ENCODE data around the gene PSD.

The PSD gene

GRCh38 chr10:102422545-102423129 is 4.1 kb upstream of the PSD start:
- ChIA-PET POLR2A (interaction anchor here (0.6 to 5.8 kb wide), 6 partner anchors 9 to 224 kb away, joined by 3 to 75 read pairs (median 12); partner anchors contain the start of genes C10orf95, CUEDC2 and NFKB2), CTCF (interaction anchor here (0.6 to 4.0 kb wide), 11 partner anchors 10 to 265 kb away, joined by 3 to 14 read pairs (median 4); partner anchors contain the start of gene CUEDC2)
- TF ChIP-seq L3MBTL2 (conservative IDR thresholded peaks at IDR 0.05) (peak; percentile 79), SUZ12 (IDR thresholded peaks at IDR 0.05) (no peak)
- peak; percentile 76 for DNase-seq (ENCODE audit: extremely low spot score)

- ChIA-PET POLR2A (interaction anchor here (0.7 to 5.8 kb wide), 7 partner anchors 10 to 40 kb away, joined by 3 to 75 read pairs (median 17); partner anchors contain the start of genes C10orf95, CUEDC2 and NFKB2), CTCF (interaction anchor here (0.6 to 4.0 kb wide), 7 partner anchors 10 to 264 kb away, joined by 3 to 14 read pairs (median 3); partner anchors contain the start of gene CUEDC2)
- TF ChIP-seq HDGF (IDR thresholded peaks at IDR 0.05; ENCODE audit: borderline replicate concordance) (no peak), TARDBP (IDR thresholded peaks at IDR 0.05) (no peak), FOXK2 (IDR thresholded peaks at IDR 0.05) (no peak), SP1 (IDR thresholded peaks at IDR 0.05) (no peak), L3MBTL2 (conservative IDR thresholded peaks at IDR 0.05) (peak; percentile 18; the same call in 1 of the 2 replicates), CTBP1 (IDR thresholded peaks at IDR 0.05; ENCODE audit: borderline replicate concordance) (no peak), SUZ12 (IDR thresholded peaks at IDR 0.05) (no peak)
- DNase-seq (ENCODE audit: extremely low spot score) = no peak
Observed at GRCh38 chr10:102421757-102422512, 3.4 kb upstream of the PSD start.

GRCh38 chr10:102421507-102421756 is 2.8 kb upstream of the PSD start:
- TF ChIP-seq HDGF (IDR thresholded peaks at IDR 0.05; ENCODE audit: borderline replicate concordance) (no peak), CTBP1 (IDR thresholded peaks at IDR 0.05; ENCODE audit: borderline replicate concordance) (no peak), FOXA1 (IDR thresholded peaks at IDR 0.05) (no peak), NFRKB (IDR thresholded peaks at IDR 0.05) (no peak), LEF1 (IDR thresholded peaks at IDR 0.05; ENCODE audit: borderline replicate concordance) (no peak), ZNF384 (IDR thresholded peaks at IDR 0.05) (no peak), ELF4 (IDR thresholded peaks at IDR 0.05) (no peak), L3MBTL2 (conservative IDR thresholded peaks at IDR 0.05) (no peak), FOXK2 (IDR thresholded peaks at IDR 0.05) (no peak), PKNOX1 (IDR thresholded peaks at IDR 0.05) (no peak), FOXM1 (IDR thresholded peaks at IDR 0.05; ENCODE audit: borderline replicate concordance) (no peak), ARNT (IDR thresholded peaks at IDR 0.05) (no peak), BHLHE40 (IDR thresholded peaks at IDR 0.05; ENCODE audit: borderline replicate concordance) (no peak), SUZ12 (IDR thresholded peaks at IDR 0.05) (no peak)
- POLR2A ChIA-PET = interaction anchor here (1.0 to 5.8 kb wide), 10 partner anchors 10 to 303 kb away, joined by 3 to 75 read pairs (median 12); partner anchors contain the start of genes C10orf95, CUEDC2 and NFKB2
- DNase-seq (ENCODE audit: extremely low spot score) = no peak
- CTCF ChIA-PET = interaction anchor here (0.5 to 4.0 kb wide), 6 partner anchors 11 to 1333 kb away, joined by 3 to 14 read pairs (median 6); partner anchors contain the start of gene CUEDC2

- ChIA-PET CTCF (interaction anchor here (0.5 to 4.0 kb wide), 7 partner anchors 11 to 1333 kb away, joined by 3 to 14 read pairs (median 5); partner anchors contain the start of gene CUEDC2), POLR2A (interaction anchor here (0.7 to 5.8 kb wide), 19 partner anchors 10 to 302 kb away, joined by 3 to 75 read pairs (median 4); partner anchors contain the start of genes C10orf95, CUEDC2, NFKB2 and SUFU)
- TF ChIP-seq TARDBP (IDR thresholded peaks at IDR 0.05) = 0 out of 2 replicates have a peak, but pooled peaks have one; percentile 43
- 0 out of 2 replicates have a peak, but pooled peaks have one; percentile 49 for TF ChIP-seq LEF1 (IDR thresholded peaks at IDR 0.05; ENCODE audit: borderline replicate concordance)
- TF ChIP-seq CTBP1 (IDR thresholded peaks at IDR 0.05; ENCODE audit: borderline replicate concordance) = peak; percentile 92
- TF ChIP-seq L3MBTL2 (conservative IDR thresholded peaks at IDR 0.05) = peak; percentile 39; the same call in 1 of the 2 replicates
- no peak for TF ChIP-seq NFRKB (IDR thresholded peaks at IDR 0.05)
- peak; percentile 96 for DNase-seq (ENCODE audit: extremely low spot score)
Observed at GRCh38 chr10:102420714-102421506, 2.3 kb upstream of the PSD start, which contains the start of gene FBXL15. TSS of gene FBXL15 (plus strand) at chr10:102420836. CDS start at chr10:102421130, 294 bp downstream.

GRCh38 chr10:102420181-102420713 is 1.7 kb upstream of the PSD start:
- CTCF ChIA-PET = interaction anchor here (0.7 to 4.0 kb wide), 6 partner anchors 11 to 189 kb away, joined by 3 to 14 read pairs (median 6); partner anchors contain the start of gene CUEDC2

More at GRCh38 chr10:102420181-102420713, 1.7 kb upstream of the PSD start:
- no peak for DNase-seq (ENCODE audit: extremely low spot score)
- TF ChIP-seq SP1 (IDR thresholded peaks at IDR 0.05) = no peak
- TF ChIP-seq L3MBTL2 (conservative IDR thresholded peaks at IDR 0.05) = no peak
- no peak for TF ChIP-seq NFRKB (IDR thresholded peaks at IDR 0.05)
- TF ChIP-seq FOXK2 (IDR thresholded peaks at IDR 0.05) = no peak
- TF ChIP-seq BHLHE40 (IDR thresholded peaks at IDR 0.05; ENCODE audit: borderline replicate concordance) = no peak
- TF ChIP-seq HDGF (IDR thresholded peaks at IDR 0.05; ENCODE audit: borderline replicate concordance) = no peak
- no peak for TF ChIP-seq SUZ12 (IDR thresholded peaks at IDR 0.05)
- no peak for TF ChIP-seq ELF4 (IDR thresholded peaks at IDR 0.05)
- no peak for TF ChIP-seq FOXA1 (IDR thresholded peaks at IDR 0.05)
- no peak for TF ChIP-seq FOXM1 (IDR thresholded peaks at IDR 0.05; ENCODE audit: borderline replicate concordance)
- TF ChIP-seq ZNF384 (IDR thresholded peaks at IDR 0.05) = no peak
- TF ChIP-seq PKNOX1 (IDR thresholded peaks at IDR 0.05) = no peak
- TF ChIP-seq CTBP1 (IDR thresholded peaks at IDR 0.05; ENCODE audit: borderline replicate concordance) = no peak
- POLR2A ChIA-PET = interaction anchor here (0.7 to 5.8 kb wide), 20 partner anchors 9 to 301 kb away, joined by 3 to 75 read pairs (median 4); partner anchors contain the start of genes ACTR1A, C10orf95, CUEDC2 and NFKB2
